ENCODE results near the gene PAK1. TPM values are rescaled to one million over a fixed set of nuclear protein-coding genes. Genes with fewer than 3 reads are reported as not detected.
A peak's percentile ranks its signal among the peaks of the same experiment; 100 is the strongest.

PAK1 gene
- total and polyA plus RNA-seq, 2 of the 8 experiments (the other 6 are each of a cell fraction or from before 2014, with no cell fraction given) = 87.7 to 151 TPM

- no peak for TF ChIP-seq SUZ12 (IDR thresholded peaks at IDR 0.05; ENCODE audit: low read length)
- TF ChIP-seq TCF12 (IDR thresholded peaks at IDR 0.05; ENCODE audit: low read depth, low read length) = 0 out of 2 replicates have a peak, but pooled peaks have one; percentile 6
- TF ChIP-seq POLR2A (IDR thresholded peaks at IDR 0.05; ENCODE audit: control extremely low read depth in 1 of 2, low read depth in 2 of 2, low read length in 2 of 2) = peak; percentile 33 to 76
- peak; percentile 80 for TF ChIP-seq MAX (IDR thresholded peaks at IDR 0.05)
- peak; percentile 70 for TF ChIP-seq KDM4A (IDR thresholded peaks at IDR 0.05; ENCODE audit: low read depth, low read length, severe bottlenecking)
- TF ChIP-seq CTBP2 (IDR thresholded peaks at IDR 0.05; ENCODE audit: borderline replicate concordance, insufficient read depth, insufficient read length, low read length) = no peak
- peak; percentile 27 to 35; a peak in 1 of 4 replicates for TF ChIP-seq SIN3A (conservative IDR thresholded peaks at IDR 0.05 in 1 of 2, IDR thresholded peaks at IDR 0.05 in 1 of 2; ENCODE audit: low read depth in 1 of 2, low read length in 2 of 2)
- peak; percentile 91 for TF ChIP-seq EGR1 (IDR thresholded peaks at IDR 0.05; ENCODE audit: borderline replicate concordance, low read depth, low read length)
- 0 out of 2 replicates have a peak, but pooled peaks have one; percentile 17 for TF ChIP-seq YY1 (IDR thresholded peaks at IDR 0.05; ENCODE audit: low read depth, low read length)
- peak; percentile 73 for TF ChIP-seq ATF3 (IDR thresholded peaks at IDR 0.05; ENCODE audit: insufficient read depth, low read depth, low read length)
- TF ChIP-seq CEBPB (IDR thresholded peaks at IDR 0.05; ENCODE audit: low read depth, low read length) = peak; percentile 89
- peak; percentile 58 for TF ChIP-seq USF2 (IDR thresholded peaks at IDR 0.05; ENCODE audit: low read length)
- peak; percentile 12 to 24 (median 12) for TF ChIP-seq CTCF (IDR thresholded peaks at IDR 0.05; ENCODE audit: control extremely low read depth in 1 of 3, insufficient read depth in 1 of 3, low read depth in 1 of 3, low read length in 3 of 3)
- TF ChIP-seq GABPA (IDR thresholded peaks at IDR 0.05; ENCODE audit: borderline replicate concordance, insufficient read depth, low read length) = no peak
- no peak for TF ChIP-seq EP300 (IDR thresholded peaks at IDR 0.05; ENCODE audit: borderline replicate concordance in 1 of 2, low read depth in 2 of 2, low read length in 2 of 2)
- no peak; the same call in 1 of the 2 replicates for TF ChIP-seq POLR2AphosphoS5 (IDR thresholded peaks at IDR 0.05; ENCODE audit: low read depth, low read length)
- TF ChIP-seq FOSL1 (IDR thresholded peaks at IDR 0.05; ENCODE audit: insufficient read depth, low read depth, low read length) = no peak
Observed at GRCh38 chr11:77473801-77474683, at the start of gene PAK1 (continued).
